Sigmoid colon (tissue), 7 donors: ENCODE results near the gene GSDMA. TPM values are rescaled to one million over a fixed set of nuclear protein-coding genes. Genes with fewer than 3 reads are reported as not detected.
A peak's percentile ranks its signal among the peaks of the same experiment; 100 is the strongest.

ENCODE experiments used
- DNase-seq: peaks from one replicate; pipeline ENCODE4 v3.0.0-alpha.2; 2019
- H3K27ac ChIP-seq, 4 donors: fragments of 200-600 bp; sonication (generic); one replicate each; pipeline ENCODE4 v1.5.1; 2016 to 2019; ENCODE audit warnings: mild to moderate bottlenecking in 1 of 4
- H3K27me3 ChIP-seq, 3 donors: fragments of 200-600 bp; sonication (generic); one replicate each; pipeline ENCODE4 v1.5.1; 2019; ENCODE audit warnings: mild to moderate bottlenecking in 1 of 3
- H3K36me3 ChIP-seq, 4 donors: fragments of 200-600 bp; sonication (generic); one replicate each; pipeline ENCODE4 v1.5.1; 2016 to 2019
- H3K4me1 ChIP-seq, 4 donors: fragments of 200-600 bp; sonication (generic); one replicate each; pipeline ENCODE4 v1.5.1; 2017 to 2019
- H3K4me3 ChIP-seq, 4 donors: fragments of 200-600 bp; sonication (generic); one replicate each; pipeline ENCODE4 v1.5.1; 2017 to 2019; ENCODE audit warnings: mild to moderate bottlenecking in 2 of 4, moderate library complexity in 1 of 4
- H3K9me3 ChIP-seq, 4 donors: fragments of 200-600 bp in 3 of 4; sonication (generic) in 3 of 4; one replicate each; pipeline versions ENCODE4 v1.5.1 to v1.6.1; 2013 to 2019
- CTCF ChIP-seq, 4 experiments: fragments of 450-650 bp in 3 of 4; fragments of 200-600 bp in 1 of 4; IDR thresholded peaks; one replicate each; pipeline ENCODE4 v1.5.1; 2016 to 2019; ENCODE audit warnings: antibody characterized with exemption in 4 of 4, mild to moderate bottlenecking in 3 of 4, moderate library complexity in 2 of 4
- EP300 ChIP-seq, 4 donors: sonication (generic); formaldehyde crosslinking; IDR thresholded peaks; one replicate each; pipeline ENCODE4 v1.6.1; 2017; ENCODE audit warnings: antibody characterized with exemption in 4 of 4
- POLR2A ChIP-seq, 2 donors: fragments of 450-650 bp; IDR thresholded peaks; one replicate each; pipeline ENCODE4 v1.6.1; 2016; ENCODE audit warnings: antibody characterized with exemption in 2 of 2, mild to moderate bottlenecking in 2 of 2, moderate library complexity in 2 of 2
- POLR2AphosphoS5 ChIP-seq, 4 donors: sonication (generic); formaldehyde crosslinking; IDR thresholded peaks; one replicate each; pipeline ENCODE4 v1.6.1; 2017; ENCODE audit warnings: antibody characterized with exemption in 4 of 4
- WGBS, 2 donors: extraction: QIAGEN DNeasy Blood & Tissue Kit; methylation state at CpG; one replicate each; pipeline ENCODE4 v1.1.7; 2013; 5-methylcytosine and 5-hydroxymethylcytosine counted together
- intact Hi-C: fragments of 100-400 bp; cut with DNase I; formaldehyde crosslinking; loops from one replicate; pipeline ENCODE4 v1.15.1; 2023
- polyA plus RNA-seq, 3 donors: library from polyadenylated mRNA; stranded (reverse); fragments of 200-250 nt; gene quantifications; one replicate each; pipeline ENCODE4 v1.2.3, GENCODE V29; 2013
- total RNA-seq, 4 donors: library from RNA; depleted of rRNA; stranded (reverse); fragments of >200 nt; gene quantifications; one replicate each; pipeline ENCODE4 v1.1.0, GENCODE V29; 2016
- donor health status: healthy with polysubstance abuse.
- donor health status: Bipolar disorder and iron deficiency.
- donor health status: healthy.

Gene GSDMA
- total and polyA plus RNA-seq, 7 donors: 0.29 to 1.3 (median 0.60) TPM; not detected in 4

- H3K4me1 ChIP-seq: peaks cover 0 to 38% (median 30%) of the 10 kb centered on the region in 4 donors
- DNase-seq: peak; percentile 78
- intact Hi-C loops: loop anchor here (1.0 kb wide), 1 partner anchor 13 kb away; no protein-coding TSS in a partner anchor
- H3K4me3 ChIP-seq: no peak overlapping the region
- H3K36me3 ChIP-seq: peaks cover 0 to 3% (median 2%) of the 10 kb centered on the region in 4 donors
- TF ChIP-seq EP300 (IDR thresholded peaks at IDR 0.05) (no peak), POLR2AphosphoS5 (IDR thresholded peaks at IDR 0.05) (peak in 1 of 4 donors; percentile 51)
- no peaks in the 10 kb centered on the region for H3K9me3 ChIP-seq
- no peaks in the 10 kb centered on the region for H3K27me3 ChIP-seq
- WGBS, 2 donors: 15 to 53% methylated on average over 18 of the region's 18 CpGs
- peak overlapping the region; percentile 32 to 48 (median 42) for H3K27ac ChIP-seq
These were observed 51.7 kb downstream of the GSDMA start for GRCh38 chr17:40014375-40014980.

- Histone ChIP-seq H3K4me3 (no peak within 1 kb of the TSS), H3K27ac (peak within 1 kb of the TSS; percentile 32 to 48 (median 42)), H3K4me1 (peaks cover 0 to 41% (median 32%) of the 10 kb centered on the region in 4 donors), H3K9me3 (no peaks in the 10 kb centered on the region), H3K27me3 (no peaks in the 10 kb centered on the region), H3K36me3 (peaks cover 0 to 12% (median 8%) of the 10 kb centered on the region in 4 donors)
- no peak for DNase-seq
- no peak for TF ChIP-seq EP300 (IDR thresholded peaks at IDR 0.05)
- no peak for TF ChIP-seq POLR2A (IDR thresholded peaks at IDR 0.05)
- no peak for TF ChIP-seq POLR2AphosphoS5 (IDR thresholded peaks at IDR 0.05)
- TF ChIP-seq CTCF (IDR thresholded peaks at IDR 0.05): no peak
- intact Hi-C loops: loop anchor here (5.0 kb wide), 1 partner anchor 277 kb away; no protein-coding TSS in a partner anchor
- 15 to 47% methylated on average over 20 of the region's 20 CpGs for WGBS, 2 donors
These were observed 52.5 kb downstream of the GSDMA start, which contains the start of gene CSF3 for GRCh38 chr17:40015005-40015997. TSS of gene CSF3 (plus strand) at chr17:40015440. CDS start at chr17:40015475, 35 bp downstream.

- 84 to 85% methylated on average over 26 of the region's 26 CpGs for WGBS, 2 donors
These were observed 53.5 kb downstream of the GSDMA start for GRCh38 chr17:40015998-40016985.

More at GRCh38 chr17:40015998-40016985, 53.5 kb downstream of the GSDMA start:
- DNase-seq: no peak
- H3K4me1 ChIP-seq: peaks cover 0 to 50% (median 38%) of the 10 kb centered on the region in 4 donors
- peaks cover 0 to 17% (median 9%) of the 10 kb centered on the region in 4 donors for H3K36me3 ChIP-seq
- no peaks in the 10 kb centered on the region for H3K9me3 ChIP-seq
- H3K27ac ChIP-seq: peak overlapping the region in 2 of 4 donors; percentile 70 to 79
- no peak for TF ChIP-seq POLR2AphosphoS5 (IDR thresholded peaks at IDR 0.05)
- TF ChIP-seq CTCF (IDR thresholded peaks at IDR 0.05): no peak
- no peak for TF ChIP-seq POLR2A (IDR thresholded peaks at IDR 0.05)
- no peak for TF ChIP-seq EP300 (IDR thresholded peaks at IDR 0.05)
- intact Hi-C loops: loop anchor here (5.0 kb wide), 1 partner anchor 276 kb away; no protein-coding TSS in a partner anchor
- H3K4me3 ChIP-seq: no peak overlapping the region
- no peaks in the 10 kb centered on the region for H3K27me3 ChIP-seq
